ENCODE results near the gene POU6F2.
A peak's percentile ranks its signal among the peaks of the same experiment; 100 is the strongest.

POU6F2 gene

DNA sequence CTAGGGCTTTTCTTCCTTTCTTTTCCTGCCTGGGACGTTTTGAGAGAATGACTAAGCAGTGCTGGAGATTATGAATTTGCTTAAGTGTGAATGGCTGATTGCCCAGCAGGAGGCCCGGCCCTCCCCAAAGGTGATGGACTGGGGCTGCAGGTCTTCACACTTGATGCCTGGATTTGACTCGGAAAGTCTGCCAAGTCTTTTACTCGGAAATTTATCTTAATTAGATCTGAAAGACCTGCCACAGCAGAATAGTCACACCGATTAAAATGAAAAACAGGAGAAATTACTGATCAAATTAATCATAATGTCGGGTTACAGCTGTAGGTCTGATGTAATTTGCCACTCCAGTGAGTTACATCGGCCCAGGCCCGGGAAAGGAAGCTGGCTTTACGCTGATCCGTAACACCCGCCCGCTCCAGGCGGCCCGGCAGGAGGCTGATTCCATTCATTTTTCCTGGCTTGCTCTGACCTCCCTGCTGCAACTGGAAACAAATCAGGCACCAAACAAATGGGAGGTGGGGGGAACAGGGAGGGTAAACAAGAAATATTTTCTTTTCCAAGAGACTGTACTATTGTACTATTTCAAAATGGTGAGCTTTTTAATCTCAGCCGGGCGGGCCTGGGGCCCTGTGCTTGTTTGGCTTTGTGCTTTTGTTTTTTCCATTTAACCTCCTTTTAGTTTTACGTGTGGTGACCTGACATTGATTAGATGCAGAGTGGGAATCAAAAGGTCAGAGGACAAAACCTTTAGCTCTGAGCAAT, 376.1 kb downstream of the POU6F2 start (continued):
- TF ChIP-seq ZNF335 (tag by site-specific recombination; conservative IDR thresholded peaks at IDR 0.05) (peak; percentile 86), ZNF501 (tag by site-specific recombination; IDR thresholded peaks at IDR 0.05) (peak; percentile 52; the same call in 1 of the 2 replicates), ZFHX2 (tag by site-specific recombination; conservative IDR thresholded peaks at IDR 0.05) (no peak), SP7 (tag by site-specific recombination; IDR thresholded peaks at IDR 0.05) (peak; percentile 94), KLF7 (tag by site-specific recombination; IDR thresholded peaks at IDR 0.05; ENCODE audit: borderline replicate concordance) (no peak), HOXA7 (CRISPR knock-in tag; IDR thresholded peaks at IDR 0.05; ENCODE audit: borderline replicate concordance) (no peak), ZNF37A (tag by site-specific recombination; IDR thresholded peaks at IDR 0.05) (no peak), EGR2 (tag by site-specific recombination; IDR thresholded peaks at IDR 0.05; ENCODE audit: low read depth) (no peak), ZFP3 (tag by site-specific recombination; IDR thresholded peaks at IDR 0.05; ENCODE audit: low read depth) (no peak), SETDB1 (IDR thresholded peaks at IDR 0.05; ENCODE audit: insufficient read length, low read length) (no peak), ZNF776 (tag by site-specific recombination; IDR thresholded peaks at IDR 0.05; ENCODE audit: borderline replicate concordance) (no peak), ZNF133 (tag by site-specific recombination; IDR thresholded peaks at IDR 0.05) (no peak), ZNF114 (tag by site-specific recombination; IDR thresholded peaks at IDR 0.05) (no peak), RBAK (tag by site-specific recombination; IDR thresholded peaks at IDR 0.05) (no peak), ZNF292 (tag by site-specific recombination; IDR thresholded peaks at IDR 0.05; ENCODE audit: borderline replicate concordance, low read depth) (no peak), ZNF521 (tag by site-specific recombination; IDR thresholded peaks at IDR 0.05) (no peak), ZBTB21 (tag by site-specific recombination; IDR thresholded peaks at IDR 0.05) (no peak), TCF7L2 (IDR thresholded peaks at IDR 0.05; ENCODE audit: borderline replicate concordance, low read depth, low read length) (0 out of 2 replicates have a peak, but pooled peaks have one; percentile 26), ZNF157 (tag by site-specific recombination; IDR thresholded peaks at IDR 0.05) (no peak), ZNF677 (tag by site-specific recombination; IDR thresholded peaks at IDR 0.05) (no peak), IKZF3 (tag by site-specific recombination; IDR thresholded peaks at IDR 0.05) (0 out of 2 replicates have a peak, but pooled peaks have one; percentile 4), ZNF658 (tag by site-specific recombination; IDR thresholded peaks at IDR 0.05) (no peak), ZBTB7A (tag by site-specific recombination; IDR thresholded peaks at IDR 0.05; ENCODE audit: low read depth) (no peak), ZNF664 (tag by site-specific recombination; IDR thresholded peaks at IDR 0.05) (no peak), GLI2 (tag by site-specific recombination; IDR thresholded peaks at IDR 0.05; ENCODE audit: borderline replicate concordance, low read depth) (peak; percentile 46; the same call in 1 of the 2 replicates), ZNF324 (tag by site-specific recombination; IDR thresholded peaks at IDR 0.05) (peak; percentile 63; the same call in 1 of the 2 replicates), ZNF132 (tag by site-specific recombination; IDR thresholded peaks at IDR 0.05; ENCODE audit: borderline replicate concordance) (no peak), ZNF830 (tag by site-specific recombination; IDR thresholded peaks at IDR 0.05; ENCODE audit: low read depth) (no peak), ZNF571 (tag by site-specific recombination; IDR thresholded peaks at IDR 0.05) (no peak)
- TF ChIP-seq, protein P1, sequence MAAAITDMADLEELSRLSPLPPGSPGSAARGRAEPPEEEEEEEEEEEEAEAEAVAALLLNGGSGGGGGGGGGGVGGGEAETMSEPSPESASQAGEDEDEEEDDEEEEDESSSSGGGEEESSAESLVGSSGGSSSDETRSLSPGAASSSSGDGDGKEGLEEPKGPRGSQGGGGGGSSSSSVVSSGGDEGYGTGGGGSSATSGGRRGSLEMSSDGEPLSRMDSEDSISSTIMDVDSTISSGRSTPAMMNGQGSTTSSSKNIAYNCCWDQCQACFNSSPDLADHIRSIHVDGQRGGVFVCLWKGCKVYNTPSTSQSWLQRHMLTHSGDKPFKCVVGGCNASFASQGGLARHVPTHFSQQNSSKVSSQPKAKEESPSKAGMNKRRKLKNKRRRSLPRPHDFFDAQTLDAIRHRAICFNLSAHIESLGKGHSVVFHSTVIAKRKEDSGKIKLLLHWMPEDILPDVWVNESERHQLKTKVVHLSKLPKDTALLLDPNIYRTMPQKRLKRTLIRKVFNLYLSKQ (tag by site-specific recombination; IDR thresholded peaks at IDR 0.05; ENCODE audit: borderline replicate concordance), result no peak
- TF ChIP-seq, protein P2, sequence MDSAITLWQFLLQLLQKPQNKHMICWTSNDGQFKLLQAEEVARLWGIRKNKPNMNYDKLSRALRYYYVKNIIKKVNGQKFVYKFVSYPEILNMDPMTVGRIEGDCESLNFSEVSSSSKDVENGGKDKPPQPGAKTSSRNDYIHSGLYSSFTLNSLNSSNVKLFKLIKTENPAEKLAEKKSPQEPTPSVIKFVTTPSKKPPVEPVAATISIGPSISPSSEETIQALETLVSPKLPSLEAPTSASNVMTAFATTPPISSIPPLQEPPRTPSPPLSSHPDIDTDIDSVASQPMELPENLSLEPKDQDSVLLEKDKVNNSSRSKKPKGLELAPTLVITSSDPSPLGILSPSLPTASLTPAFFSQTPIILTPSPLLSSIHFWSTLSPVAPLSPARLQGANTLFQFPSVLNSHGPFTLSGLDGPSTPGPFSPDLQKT (IDR thresholded peaks at IDR 0.05; ENCODE audit: borderline replicate concordance, low read depth, low read length), result no peak
- TF ChIP-seq, protein P3, sequence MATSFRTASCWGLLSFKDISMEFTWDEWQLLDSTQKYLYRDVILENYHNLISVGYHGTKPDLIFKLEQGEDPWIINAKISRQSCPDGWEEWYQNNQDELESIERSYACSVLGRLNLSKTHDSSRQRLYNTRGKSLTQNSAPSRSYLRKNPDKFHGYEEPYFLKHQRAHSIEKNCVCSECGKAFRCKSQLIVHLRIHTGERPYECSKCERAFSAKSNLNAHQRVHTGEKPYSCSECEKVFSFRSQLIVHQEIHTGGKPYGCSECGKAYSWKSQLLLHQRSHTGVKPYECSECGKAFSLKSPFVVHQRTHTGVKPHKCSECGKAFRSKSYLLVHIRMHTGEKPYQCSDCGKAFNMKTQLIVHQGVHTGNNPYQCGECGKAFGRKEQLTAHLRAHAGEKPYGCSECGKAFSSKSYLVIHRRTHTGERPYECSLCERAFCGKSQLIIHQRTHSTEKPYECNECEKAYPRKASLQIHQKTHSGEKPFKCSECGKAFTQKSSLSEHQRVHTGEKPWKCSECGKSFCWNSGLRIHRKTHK (tag by site-specific recombination; IDR thresholded peaks at IDR 0.05), result no peak
- TF ChIP-seq, protein P4, sequence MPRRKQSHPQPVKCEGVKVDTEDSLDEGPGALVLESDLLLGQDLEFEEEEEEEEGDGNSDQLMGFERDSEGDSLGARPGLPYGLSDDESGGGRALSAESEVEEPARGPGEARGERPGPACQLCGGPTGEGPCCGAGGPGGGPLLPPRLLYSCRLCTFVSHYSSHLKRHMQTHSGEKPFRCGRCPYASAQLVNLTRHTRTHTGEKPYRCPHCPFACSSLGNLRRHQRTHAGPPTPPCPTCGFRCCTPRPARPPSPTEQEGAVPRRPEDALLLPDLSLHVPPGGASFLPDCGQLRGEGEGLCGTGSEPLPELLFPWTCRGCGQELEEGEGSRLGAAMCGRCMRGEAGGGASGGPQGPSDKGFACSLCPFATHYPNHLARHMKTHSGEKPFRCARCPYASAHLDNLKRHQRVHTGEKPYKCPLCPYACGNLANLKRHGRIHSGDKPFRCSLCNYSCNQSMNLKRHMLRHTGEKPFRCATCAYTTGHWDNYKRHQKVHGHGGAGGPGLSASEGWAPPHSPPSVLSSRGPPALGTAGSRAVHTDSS (tag by site-specific recombination; IDR thresholded peaks at IDR 0.05), result no peak
- TF ChIP-seq, protein P5, sequence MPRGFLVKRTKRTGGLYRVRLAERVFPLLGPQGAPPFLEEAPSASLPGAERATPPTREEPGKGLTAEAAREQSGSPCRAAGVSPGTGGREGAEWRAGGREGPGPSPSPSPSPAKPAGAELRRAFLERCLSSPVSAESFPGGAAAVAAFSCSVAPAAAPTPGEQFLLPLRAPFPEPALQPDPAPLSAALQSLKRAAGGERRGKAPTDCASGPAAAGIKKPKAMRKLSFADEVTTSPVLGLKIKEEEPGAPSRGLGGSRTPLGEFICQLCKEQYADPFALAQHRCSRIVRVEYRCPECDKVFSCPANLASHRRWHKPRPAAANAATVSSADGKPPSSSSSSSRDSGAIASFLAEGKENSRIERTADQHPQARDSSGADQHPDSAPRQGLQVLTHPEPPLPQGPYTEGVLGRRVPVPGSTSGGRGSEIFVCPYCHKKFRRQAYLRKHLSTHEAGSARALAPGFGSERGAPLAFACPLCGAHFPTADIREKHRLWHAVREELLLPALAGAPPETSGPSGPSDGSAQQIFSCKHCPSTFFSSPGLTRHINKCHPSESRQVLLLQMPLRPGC (tag by site-specific recombination; IDR thresholded peaks at IDR 0.05), result peak; percentile 65; the same call in 1 of the 2 replicates

Data from HEK293 (cell line).